Measurements from ENCODE around the gene RHOA. TPM values are rescaled to one million over a fixed set of nuclear protein-coding genes. Genes with fewer than 3 reads are reported as not detected.

The RHOA gene
- total RNA-seq, 1 donor from 2014 or later: 538 TPM

DNA sequence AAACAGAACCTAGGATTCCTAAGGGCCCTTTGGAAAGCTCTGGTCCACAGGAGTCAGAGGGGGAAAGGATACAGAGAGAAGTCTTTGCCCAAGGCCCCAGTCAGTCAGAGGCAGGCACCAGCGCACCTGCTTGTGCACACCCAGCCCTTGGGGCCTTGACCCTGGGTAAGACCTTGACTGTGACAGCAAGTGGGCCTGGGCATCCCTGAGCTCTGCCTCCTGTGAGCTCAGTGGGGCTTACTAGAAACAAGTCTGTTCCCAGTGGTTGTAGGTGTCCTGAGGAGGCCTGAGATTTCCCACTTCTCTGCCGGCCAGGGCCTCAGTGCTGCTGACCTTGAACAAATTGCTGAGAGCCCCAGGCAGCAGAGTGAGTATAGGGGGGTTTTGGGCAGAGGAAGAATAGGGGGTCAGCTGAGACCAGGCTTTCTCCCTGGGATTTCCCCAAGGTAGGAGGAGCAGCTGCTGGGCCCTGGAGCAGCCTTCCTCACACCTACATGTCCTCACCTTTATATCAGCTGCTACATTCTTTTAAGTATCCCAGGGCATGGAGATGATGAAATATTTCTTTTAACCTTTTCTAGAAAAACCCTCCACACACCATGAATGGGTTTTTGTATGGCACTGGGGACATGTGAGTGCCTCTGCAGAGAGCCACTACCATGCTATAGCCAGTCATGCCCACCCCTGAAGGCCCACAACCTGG lies 48.6 kb upstream of the RHOA start:
- Histone ChIP-seq H3K4me2 (ENCODE audit: low read length) (no peak overlapping the region), H3K9ac (ENCODE audit: low read length) (no peak overlapping the region)
- no peaks in the 10 kb centered on the region for H3K27me3 Mint-ChIP-seq (ENCODE audit: low read depth, unreplicated experiment)

DNA sequence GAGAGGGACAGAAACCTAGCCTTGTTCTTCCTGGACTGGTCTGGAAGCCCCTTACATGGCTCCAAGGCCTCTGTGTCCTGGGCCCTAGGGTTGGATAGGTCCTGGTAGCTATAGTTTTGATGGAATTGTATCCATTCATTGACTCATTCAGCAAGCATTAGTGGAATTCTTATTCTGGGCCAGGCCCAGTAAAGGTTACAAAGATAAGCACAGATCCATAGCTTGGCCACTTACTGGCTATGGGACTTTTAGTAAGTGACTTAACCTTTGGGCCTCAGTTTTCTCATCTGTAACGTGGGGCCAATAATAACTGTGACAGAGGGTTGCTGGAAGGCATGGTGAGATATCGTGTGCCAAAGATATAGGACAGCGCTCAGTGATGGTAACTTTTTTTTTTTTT lies 44.7 kb upstream of the RHOA start:
- H3K79me2 ChIP-seq (ENCODE audit: insufficient read depth, low read length): no peaks in the 10 kb centered on the region
- H3K36me3 ChIP-seq (ENCODE audit: insufficient read depth, low read length): no peaks in the 10 kb centered on the region
- peak; percentile 19 for DNase-seq (ENCODE audit: low read depth)
- no peaks in the 10 kb centered on the region for H3K9me3 ChIP-seq (ENCODE audit: insufficient read depth, low read depth, low read length)
- no peak for TF ChIP-seq EZH2 (IDR thresholded peaks at IDR 0.05; ENCODE audit: insufficient read depth, low read length)
- TF ChIP-seq, protein P1, sequence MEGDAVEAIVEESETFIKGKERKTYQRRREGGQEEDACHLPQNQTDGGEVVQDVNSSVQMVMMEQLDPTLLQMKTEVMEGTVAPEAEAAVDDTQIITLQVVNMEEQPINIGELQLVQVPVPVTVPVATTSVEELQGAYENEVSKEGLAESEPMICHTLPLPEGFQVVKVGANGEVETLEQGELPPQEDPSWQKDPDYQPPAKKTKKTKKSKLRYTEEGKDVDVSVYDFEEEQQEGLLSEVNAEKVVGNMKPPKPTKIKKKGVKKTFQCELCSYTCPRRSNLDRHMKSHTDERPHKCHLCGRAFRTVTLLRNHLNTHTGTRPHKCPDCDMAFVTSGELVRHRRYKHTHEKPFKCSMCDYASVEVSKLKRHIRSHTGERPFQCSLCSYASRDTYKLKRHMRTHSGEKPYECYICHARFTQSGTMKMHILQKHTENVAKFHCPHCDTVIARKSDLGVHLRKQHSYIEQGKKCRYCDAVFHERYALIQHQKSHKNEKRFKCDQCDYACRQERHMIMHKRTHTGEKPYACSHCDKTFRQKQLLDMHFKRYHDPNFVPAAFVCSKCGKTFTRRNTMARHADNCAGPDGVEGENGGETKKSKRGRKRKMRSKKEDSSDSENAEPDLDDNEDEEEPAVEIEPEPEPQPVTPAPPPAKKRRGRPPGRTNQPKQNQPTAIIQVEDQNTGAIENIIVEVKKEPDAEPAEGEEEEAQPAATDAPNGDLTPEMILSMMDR (IDR thresholded peaks at IDR 0.05; ENCODE audit: insufficient read depth, low read depth, low read length): no peak
- Mint-ChIP-seq H3K27ac (ENCODE audit: unreplicated experiment) (no peak overlapping the region), H3K9me3 (ENCODE audit: unreplicated experiment) (no peaks in the 10 kb centered on the region), H3K4me3 (ENCODE audit: unreplicated experiment) (peak overlapping the region; percentile 50), H3K36me3 (ENCODE audit: low read depth, unreplicated experiment) (no peaks in the 10 kb centered on the region), H3K27me3 (ENCODE audit: low read depth, unreplicated experiment) (peaks cover 2% of the 10 kb centered on the region), H3K4me1 (ENCODE audit: low read depth, unreplicated experiment) (peaks cover 18% of the 10 kb centered on the region)
- no peak overlapping the region for H3K9ac ChIP-seq (ENCODE audit: low read length)
- no peaks in the 10 kb centered on the region for H4K20me1 ChIP-seq (ENCODE audit: insufficient read depth, low read length)
- H3K4me1 ChIP-seq (ENCODE audit: insufficient read depth, low read length): peaks cover 8% of the 10 kb centered on the region
- no peak for FAIRE-seq
- no peak overlapping the region for H3K27ac ChIP-seq (ENCODE audit: low read depth, low read length)
- H3K4me2 ChIP-seq (ENCODE audit: low read length): no peak overlapping the region
- H3K4me3 ChIP-seq (ENCODE audit: insufficient read depth, low read depth, low read length): no peak overlapping the region
- no peak overlapping the region for H2AFZ ChIP-seq (ENCODE audit: low read depth, low read length)
- H3K27me3 ChIP-seq (ENCODE audit: insufficient read depth, low read length): no peaks in the 10 kb centered on the region

More for the DNA sequence above, 48.6 kb upstream of the RHOA start:
- Mint-ChIP-seq H3K27ac (ENCODE audit: unreplicated experiment) (no peak overlapping the region), H3K9me3 (ENCODE audit: unreplicated experiment) (no peaks in the 10 kb centered on the region), H3K4me1 (ENCODE audit: low read depth, unreplicated experiment) (peaks cover 24% of the 10 kb centered on the region), H3K36me3 (ENCODE audit: low read depth, unreplicated experiment) (no peaks in the 10 kb centered on the region), H3K4me3 (ENCODE audit: unreplicated experiment) (no peak overlapping the region)
- H3K4me3 ChIP-seq (ENCODE audit: insufficient read depth, low read depth, low read length): no peak overlapping the region
- TF ChIP-seq, protein P1 (IDR thresholded peaks at IDR 0.05; ENCODE audit: insufficient read depth, low read depth, low read length): no peak
- TF ChIP-seq EZH2 (IDR thresholded peaks at IDR 0.05; ENCODE audit: insufficient read depth, low read length): no peak
- no peaks in the 10 kb centered on the region for H3K9me3 ChIP-seq (ENCODE audit: insufficient read depth, low read depth, low read length)
- H3K36me3 ChIP-seq (ENCODE audit: insufficient read depth, low read length): no peaks in the 10 kb centered on the region
- no peak overlapping the region for H3K27ac ChIP-seq (ENCODE audit: low read depth, low read length)
- H3K27me3 ChIP-seq (ENCODE audit: insufficient read depth, low read length): no peaks in the 10 kb centered on the region
- no peaks in the 10 kb centered on the region for H3K79me2 ChIP-seq (ENCODE audit: insufficient read depth, low read length)
- FAIRE-seq: no peak
- no peak for DNase-seq (ENCODE audit: low read depth)
- no peaks in the 10 kb centered on the region for H4K20me1 ChIP-seq (ENCODE audit: insufficient read depth, low read length)
- no peak overlapping the region for H2AFZ ChIP-seq (ENCODE audit: low read depth, low read length)
- H3K4me1 ChIP-seq (ENCODE audit: insufficient read depth, low read length): peaks cover 18% of the 10 kb centered on the region

Data from astrocyte (in vitro differentiated cells and primary cell).